ENCODE data around the gene NCOA6. TPM values are rescaled to one million over a fixed set of nuclear protein-coding genes. Genes with fewer than 3 reads are reported as not detected.

NCOA6 gene
- total RNA-seq, 1 donor: 10.0 TPM

- DNase-seq (ENCODE audit: low read depth in 2 of 3, low spot score in 2 of 3): no peak
Measured at GRCh38 chr20:34706912-34707784, 118.3 kb downstream of the NCOA6 start.

DNA sequence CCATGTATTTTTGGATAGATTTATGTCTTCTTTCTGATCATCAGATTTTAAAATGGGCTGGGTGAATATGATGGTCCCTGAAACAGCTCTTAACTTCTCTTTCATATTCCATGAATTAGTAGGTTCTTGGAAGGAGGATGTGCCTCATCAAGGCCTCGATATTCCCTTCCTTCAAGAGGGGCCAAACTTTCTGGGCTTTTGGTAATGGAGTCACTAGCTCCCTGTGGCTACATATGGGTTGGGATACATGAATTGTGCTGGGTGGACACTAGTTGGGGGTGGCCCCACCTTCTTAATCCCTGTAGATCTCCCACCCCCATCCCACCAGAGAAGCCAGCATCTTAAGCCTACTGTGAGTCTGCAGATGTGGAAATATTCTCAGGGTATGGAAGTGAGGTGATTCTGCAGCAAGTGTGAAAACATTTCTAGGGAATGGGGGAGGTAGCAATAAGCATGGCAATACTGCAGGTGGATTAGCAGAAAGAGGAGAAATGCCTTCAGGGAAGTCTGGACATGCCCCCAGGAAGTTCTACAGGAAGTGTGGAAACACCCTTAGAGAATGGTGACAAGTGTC lies 119.1 kb downstream of the NCOA6 start:
- DNase-seq (ENCODE audit: low read depth in 2 of 3, low spot score in 2 of 3): no peak

GRCh38 chr20:34705397-34706301 lies 119.8 kb downstream of the NCOA6 start:
- peak in 2 of 3 donors; percentile 23 to 29 for DNase-seq (ENCODE audit: low read depth in 2 of 3, low spot score in 2 of 3)

GRCh38 chr20:34705008-34705396 lies 120.4 kb downstream of the NCOA6 start:
- DNase-seq (ENCODE audit: low read depth in 2 of 3, low spot score in 2 of 3): peak in 1 of 3 donors; percentile 13

DNA sequence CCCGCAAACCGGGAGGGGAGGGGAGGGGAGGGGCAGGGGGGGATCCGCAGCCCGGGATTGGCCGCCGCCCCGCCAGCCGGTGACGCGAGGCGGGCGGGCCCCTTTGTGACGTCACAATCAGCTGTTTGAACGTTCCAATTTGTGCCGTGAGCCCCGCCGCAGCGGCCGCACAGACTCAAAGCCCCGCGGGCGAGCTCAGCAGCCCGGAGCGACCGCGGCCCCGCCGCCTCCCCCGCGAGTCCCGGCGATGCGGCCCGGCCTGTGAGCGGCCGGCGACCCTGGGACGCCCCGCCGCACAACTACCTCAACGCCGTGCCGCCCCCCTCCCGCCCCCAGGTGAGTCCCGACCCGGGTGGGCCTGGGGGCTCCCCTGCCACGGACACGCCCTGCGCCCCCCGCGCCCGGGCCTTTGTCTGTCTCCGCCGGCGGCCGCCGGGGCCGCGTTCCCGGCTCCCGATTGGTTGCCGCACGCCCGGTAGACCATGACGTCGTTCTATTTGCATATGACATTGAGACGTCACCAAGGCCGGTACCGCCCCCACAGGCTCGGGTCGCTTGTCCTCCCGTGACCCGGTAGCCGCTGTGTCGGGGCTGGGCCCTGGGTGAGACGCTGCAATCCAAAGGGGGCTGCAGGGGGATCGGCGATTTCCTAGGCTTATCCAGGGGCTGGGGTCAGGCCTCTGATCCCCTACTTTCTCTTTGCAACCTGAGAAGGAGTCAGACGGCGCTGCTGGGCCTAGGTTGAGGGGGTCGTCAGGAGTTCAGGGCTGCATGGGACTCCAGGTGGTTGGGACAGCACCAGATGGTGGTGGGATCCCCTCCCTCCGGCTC lies 121.1 kb downstream of the NCOA6 start, which contains the start of gene TP53INP2:
TP53INP2 (plus strand) TSS at position 168 of the 831 bp plus-strand sequence. CDS start 4,396 bp downstream, outside the sequence.
- peak; percentile 83 to 92 (median 92) for DNase-seq (ENCODE audit: low read depth in 2 of 3, low spot score in 2 of 3)

GRCh38 chr20:34703424-34704176 lies 121.9 kb downstream of the NCOA6 start:
- peak in 1 of 3 donors; percentile 29 for DNase-seq (ENCODE audit: low read depth in 2 of 3, low spot score in 2 of 3)

DNA sequence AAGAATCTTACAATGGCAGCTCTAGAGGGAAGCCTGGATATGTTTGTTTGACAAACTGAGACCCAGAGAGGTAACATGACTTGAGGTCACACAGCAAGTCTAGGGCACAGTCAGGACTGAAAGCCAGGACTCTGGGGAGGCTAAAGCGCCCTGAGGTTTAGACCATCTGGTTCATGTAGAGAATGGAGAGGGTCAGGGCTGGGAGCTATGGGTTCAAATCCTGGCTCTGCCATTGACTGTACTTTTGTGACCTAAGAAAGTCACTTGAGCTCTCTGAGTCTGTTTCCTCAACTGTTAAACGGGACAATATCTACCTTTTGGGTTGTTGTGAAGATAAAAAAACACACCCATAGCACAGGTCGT lies 122.4 kb downstream of the NCOA6 start:
- no peak for DNase-seq (ENCODE audit: low read depth in 2 of 3, low spot score in 2 of 3)

- DNase-seq (ENCODE audit: low read depth in 2 of 3, low spot score in 2 of 3): no peak
Measured at GRCh38 chr20:34701405-34702085, 123.9 kb downstream of the NCOA6 start.

DNA sequence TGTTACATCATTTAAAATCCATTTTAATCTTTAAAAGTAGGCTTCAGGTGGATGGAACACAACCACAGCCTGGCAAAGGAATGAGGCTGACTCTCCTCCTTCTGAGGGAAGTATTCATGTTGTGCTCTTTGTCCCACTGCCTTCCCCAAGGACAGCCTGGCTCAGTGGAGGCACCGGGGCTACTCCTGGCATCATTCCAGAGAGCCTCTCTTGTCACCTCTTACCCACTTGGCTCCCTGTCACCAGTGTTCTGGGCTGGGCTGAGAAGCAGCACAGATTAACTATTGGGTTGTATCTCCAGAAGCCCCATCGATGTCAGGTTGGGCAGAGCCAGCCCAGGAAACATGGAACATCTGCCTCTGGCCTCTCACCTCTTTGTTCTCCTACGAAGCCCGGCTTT lies 132.0 kb downstream of the NCOA6 start:
- DNase-seq (ENCODE audit: low read depth in 2 of 3, low spot score in 2 of 3): no peak

DNA sequence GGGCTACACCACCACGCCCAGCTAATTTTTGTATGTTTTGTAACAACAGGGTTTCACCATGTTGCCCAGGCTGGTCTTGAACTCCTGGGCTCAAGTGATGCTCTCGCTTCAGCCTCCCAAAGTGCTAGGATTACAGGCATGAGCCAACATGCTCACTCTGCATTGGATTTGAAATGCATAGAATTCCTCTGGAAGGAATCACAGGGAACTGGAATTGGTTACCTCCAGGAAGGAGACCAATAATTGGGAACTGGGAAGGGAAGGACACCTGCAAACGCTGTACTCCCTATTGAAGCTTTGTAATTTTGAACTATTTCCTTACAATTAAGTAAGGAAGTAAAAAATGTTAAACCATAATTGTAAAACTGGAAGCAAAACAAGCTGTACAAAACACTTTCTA lies 133.6 kb downstream of the NCOA6 start:
- no peak for DNase-seq (ENCODE audit: low read depth in 2 of 3, low spot score in 2 of 3)

GRCh38 chr20:34689486-34689885 lies 136.0 kb downstream of the NCOA6 start:
- no peak for DNase-seq (ENCODE audit: low read depth in 2 of 3, low spot score in 2 of 3)

DNA sequence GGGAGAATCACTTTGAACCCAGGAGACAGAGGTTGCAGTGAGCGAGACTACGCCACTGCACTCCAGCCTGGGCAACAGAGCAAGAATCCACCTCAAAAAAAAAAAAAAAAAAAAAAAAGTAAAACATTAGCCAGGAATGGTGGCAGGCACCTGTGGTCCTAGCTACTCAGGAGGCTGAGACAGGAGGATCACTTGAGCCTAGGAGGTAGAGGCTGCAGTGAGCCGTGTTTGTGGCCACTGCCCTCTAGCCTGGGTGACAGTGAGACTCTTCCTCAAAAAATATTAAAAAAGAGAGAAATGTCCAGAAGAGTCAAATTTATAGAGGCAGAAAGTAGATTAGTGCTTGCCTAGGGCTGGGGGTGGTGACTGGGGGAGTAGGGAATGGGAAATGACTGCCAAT lies 141.8 kb downstream of the NCOA6 start:
- DNase-seq (ENCODE audit: low read depth in 2 of 3, low spot score in 2 of 3): no peak

GRCh38 chr20:34680586-34681175 lies 144.8 kb downstream of the NCOA6 start:
- DNase-seq (ENCODE audit: low read depth in 2 of 3, low spot score in 2 of 3): peak in 1 of 3 donors; percentile 38

DNA sequence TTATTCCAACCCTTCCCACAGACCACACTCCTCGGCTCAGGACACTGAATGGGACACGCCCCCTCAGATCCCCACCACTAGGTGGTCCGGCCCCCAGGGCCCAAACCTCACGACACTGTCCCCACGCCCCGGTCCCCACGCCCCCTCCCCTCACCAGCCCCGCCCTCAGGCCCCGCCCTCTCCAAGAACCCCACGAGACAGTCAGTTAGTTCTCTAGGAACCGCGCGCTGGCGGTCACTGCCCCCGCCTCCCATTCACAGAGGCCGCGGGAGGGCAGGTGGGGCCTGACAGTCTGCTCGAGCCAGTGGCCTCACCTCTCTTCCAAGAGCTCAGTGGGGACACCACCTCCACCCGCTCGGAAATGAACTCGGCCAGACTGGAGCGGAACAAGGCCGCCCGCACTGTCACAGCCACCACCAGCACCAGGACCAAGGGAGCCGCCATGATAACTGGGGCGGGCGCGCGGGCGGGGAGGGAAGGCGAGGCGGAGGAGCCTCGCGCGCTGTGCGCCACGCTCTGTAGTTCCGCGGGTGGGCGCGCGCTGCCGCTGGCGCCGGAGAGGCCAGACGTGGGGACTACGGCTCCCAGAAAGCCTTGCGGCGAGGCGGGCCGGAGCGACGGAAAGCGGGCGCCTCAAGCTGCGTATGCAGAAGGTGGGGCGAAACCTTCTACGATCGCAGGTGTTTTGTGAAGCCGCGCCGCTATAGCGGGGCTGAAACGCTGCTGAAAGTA lies 148.6 kb downstream of the NCOA6 start, which contains the start of gene PIGU:
PIGU (minus strand) TSS at position 451 of the 732 bp plus-strand sequence; CDS start at position 444, 7 bp downstream.
- peak; percentile 93 to 98 (median 97) for DNase-seq (ENCODE audit: low read depth in 2 of 3, low spot score in 2 of 3)

GRCh38 chr20:34675993-34676641 lies 149.3 kb downstream of the NCOA6 start:
- no peak for DNase-seq (ENCODE audit: low read depth in 2 of 3, low spot score in 2 of 3)

- no peak for DNase-seq (ENCODE audit: low read depth in 2 of 3, low spot score in 2 of 3)
Measured at GRCh38 chr20:34675561-34675960, 149.9 kb downstream of the NCOA6 start.

DNA sequence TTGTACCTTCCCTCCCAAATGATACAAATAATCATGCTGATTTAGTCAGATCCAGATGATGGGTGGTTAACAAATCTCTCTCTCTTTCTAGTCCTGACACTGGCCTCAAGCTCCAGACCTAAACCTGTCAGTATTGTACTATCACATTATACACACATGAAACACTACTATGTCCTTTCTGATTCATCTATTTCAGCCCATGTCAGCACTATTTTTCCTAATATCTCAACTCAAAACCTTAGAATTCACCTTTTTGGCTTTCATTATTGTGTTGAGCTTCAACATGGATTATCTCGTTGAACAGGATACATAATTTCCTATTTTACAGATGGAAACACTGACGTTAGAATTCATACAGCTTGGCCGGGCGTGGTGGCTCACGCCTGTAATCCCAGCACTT lies 152.0 kb downstream of the NCOA6 start:
- DNase-seq (ENCODE audit: low read depth in 2 of 3, low spot score in 2 of 3): no peak

Measured in hematopoietic multipotent progenitor cell (in vitro differentiated cells).